PC-9 (cell line): ENCODE data around the gene CPXM2. TPM values are rescaled to one million over a fixed set of nuclear protein-coding genes. Genes with fewer than 3 reads are reported as not detected.

Source experiments
- BruUV-seq: library from RNA; stranded (reverse); fragments of 400-500 nt; replicated peaks from 2 replicates; lab custom pipeline; 2021; lab: Mats Ljungman, UMichigan
- CTCF ChIA-PET: fragments of 300-600 bp; sonication (Branson Sonifier 250); formaldehyde crosslinking; loops from one replicate; lab custom pipeline; 2022; ENCODE audit warnings: antibody characterized with exemption; lab: Charles Lee
- POLR2A ChIA-PET: fragments of 300-600 bp; sonication (Branson Sonifier 250); formaldehyde crosslinking; loops from one replicate; lab custom pipeline; 2022; ENCODE audit warnings: antibody characterized with exemption; ENCODE audit not compliant: unreplicated experiment; lab: Charles Lee
- DNase-seq, 2 experiments: peaks; one replicate each; pipeline versions ENCODE4 v3.0.0 to v3.0.0-alpha.2; 2015 to 2022; ENCODE audit warnings: mixed read lengths in 1 of 2
- H2AFZ ChIP-seq: fragments of 200-600 bp; sonication (generic); 2 replicates; pipeline ENCODE4 v1.8.1; 2017; ENCODE audit warnings: antibody characterized with exemption
- H3F3A ChIP-seq: fragments of 200-600 bp; sonication (generic); 2 replicates; pipeline ENCODE4 v1.8.1; 2017; ENCODE audit warnings: antibody characterized with exemption, mild to moderate bottlenecking, low read depth; ENCODE audit not compliant: insufficient read depth
- H3K27ac ChIP-seq: fragments of 200-600 bp; sonication (generic); 2 replicates; pipeline ENCODE4 v1.6.1; 2016; ENCODE audit warnings: mixed run types
- H3K27me3 ChIP-seq: fragments of 200-600 bp; sonication (generic); 2 replicates; pipeline ENCODE4 v1.6.1; 2016; ENCODE audit warnings: low read depth, mixed run types; ENCODE audit not compliant: insufficient read depth
- H3K36me3 ChIP-seq: fragments of 200-600 bp; sonication (generic); 2 replicates; pipeline ENCODE4 v1.6.1; 2016; ENCODE audit warnings: low read depth, mixed run types
- H3K4me1 ChIP-seq: fragments of 200-600 bp; sonication (generic); replicated peaks from 2 replicates; pipeline ENCODE4 v1.6.1; 2016; ENCODE audit warnings: mixed run types; ENCODE audit not compliant: insufficient read depth
- H3K4me2 ChIP-seq: fragments of 200-600 bp; sonication (generic); 2 replicates; pipeline ENCODE4 v1.6.1; 2017; ENCODE audit warnings: mixed run types
- H3K4me3 ChIP-seq: fragments of 200-600 bp; sonication (generic); 2 replicates; pipeline ENCODE4 v1.6.1; 2016; ENCODE audit warnings: mixed run types
- H3K79me2 ChIP-seq: fragments of 200-600 bp; sonication (generic); 2 replicates; pipeline ENCODE4 v1.6.1; 2017; ENCODE audit warnings: low read depth, mixed run types
- H3K9me2 ChIP-seq: fragments of 200-600 bp; sonication (generic); 2 replicates; pipeline ENCODE4 v1.8.1; 2017; ENCODE audit warnings: mild to moderate bottlenecking; ENCODE audit not compliant: insufficient read depth
- H3K9me3 ChIP-seq: fragments of 200-600 bp; sonication (generic); 2 replicates; pipeline ENCODE4 v1.8.1; 2016; ENCODE audit warnings: low read depth; ENCODE audit not compliant: insufficient read depth
- H4K20me1 ChIP-seq: fragments of 200-600 bp; sonication (generic); 2 replicates; pipeline ENCODE4 v1.8.1; 2017; ENCODE audit not compliant: insufficient read depth
- EZH2 ChIP-seq: fragments of 200-600 bp; sonication (generic); IDR thresholded peaks from 2 replicates; pipeline ENCODE4 v1.8.0; 2017; ENCODE audit warnings: antibody characterized with exemption, low read depth
- intact Hi-C: fragments of 100-400 bp; cut with micrococcal nuclease; formaldehyde crosslinking; loops from one replicate; pipeline ENCODE4 v1.10.0; 2022; ENCODE audit not compliant: unreplicated experiment
- total RNA-seq: library from RNA; stranded (reverse); gene quantifications from 2 replicates; pipeline ENCODE4 v1.2.3, GENCODE V29; 2021
- TF ChIP-seq, protein P1 (sequence below): fragments of 200-600 bp; sonication (generic); conservative IDR thresholded peaks from 2 replicates; pipeline ENCODE4 v1.6.1; 2017; ENCODE audit warnings: mixed run types, antibody characterized with exemption, mild to moderate bottlenecking, moderate library complexity

The CPXM2 gene
- total RNA-seq, 1 experiment from 2014 or later, result not detected

DNA sequence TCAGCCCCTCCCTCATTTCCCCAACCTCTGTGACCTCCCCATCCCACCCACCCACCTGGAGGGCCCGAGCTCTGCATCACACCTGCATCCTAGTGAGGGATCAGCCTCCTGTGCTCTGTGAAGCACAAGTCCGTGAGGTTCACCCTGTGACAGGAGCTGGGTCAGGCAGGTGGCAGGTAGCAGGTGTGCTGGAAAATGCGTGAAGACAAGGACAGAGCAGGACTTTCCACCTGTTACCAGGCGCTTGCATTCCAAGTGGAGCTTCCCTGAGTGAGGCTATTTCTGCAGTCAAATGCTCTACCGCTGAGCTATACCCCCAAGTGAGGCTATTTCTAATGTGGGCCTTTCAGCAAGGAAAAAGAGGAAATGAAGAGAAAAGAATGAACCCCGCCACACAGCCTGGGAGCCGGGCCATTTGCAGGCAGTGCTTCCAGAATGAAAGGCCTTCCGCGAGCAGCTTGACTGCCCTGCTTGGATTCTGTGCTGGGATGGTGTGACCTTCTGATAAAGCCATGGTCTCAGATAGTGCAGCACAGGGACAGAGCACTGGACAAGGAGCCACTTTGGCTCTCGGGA, 13.3 kb upstream of the CPXM2 start:
- Histone ChIP-seq H3K4me1 (no peaks in the 10 kb centered on the region), H3K27ac (no peak overlapping the region), H3K36me3 (no peaks in the 10 kb centered on the region), H3K4me3 (no peak overlapping the region), H3K27me3 (peaks cover 43% of the 10 kb centered on the region), H3K79me2 (no peaks in the 10 kb centered on the region), H2AFZ (no peak overlapping the region), H3K9me3 (no peaks in the 10 kb centered on the region), H3F3A (no peaks in the 10 kb centered on the region), H4K20me1 (no peaks in the 10 kb centered on the region), H3K9me2 (no peaks in the 10 kb centered on the region), H3K4me2 (no peak overlapping the region)
- BruUV-seq, result no TSS peak
- intact Hi-C loops, result no loop called here
- no peak for TF ChIP-seq EZH2
- TF ChIP-seq, protein P1, sequence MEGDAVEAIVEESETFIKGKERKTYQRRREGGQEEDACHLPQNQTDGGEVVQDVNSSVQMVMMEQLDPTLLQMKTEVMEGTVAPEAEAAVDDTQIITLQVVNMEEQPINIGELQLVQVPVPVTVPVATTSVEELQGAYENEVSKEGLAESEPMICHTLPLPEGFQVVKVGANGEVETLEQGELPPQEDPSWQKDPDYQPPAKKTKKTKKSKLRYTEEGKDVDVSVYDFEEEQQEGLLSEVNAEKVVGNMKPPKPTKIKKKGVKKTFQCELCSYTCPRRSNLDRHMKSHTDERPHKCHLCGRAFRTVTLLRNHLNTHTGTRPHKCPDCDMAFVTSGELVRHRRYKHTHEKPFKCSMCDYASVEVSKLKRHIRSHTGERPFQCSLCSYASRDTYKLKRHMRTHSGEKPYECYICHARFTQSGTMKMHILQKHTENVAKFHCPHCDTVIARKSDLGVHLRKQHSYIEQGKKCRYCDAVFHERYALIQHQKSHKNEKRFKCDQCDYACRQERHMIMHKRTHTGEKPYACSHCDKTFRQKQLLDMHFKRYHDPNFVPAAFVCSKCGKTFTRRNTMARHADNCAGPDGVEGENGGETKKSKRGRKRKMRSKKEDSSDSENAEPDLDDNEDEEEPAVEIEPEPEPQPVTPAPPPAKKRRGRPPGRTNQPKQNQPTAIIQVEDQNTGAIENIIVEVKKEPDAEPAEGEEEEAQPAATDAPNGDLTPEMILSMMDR, result no peak
- POLR2A ChIA-PET, result no interaction called here
- DNase-seq, result no peak
- CTCF ChIA-PET, result no interaction called here

DNA sequence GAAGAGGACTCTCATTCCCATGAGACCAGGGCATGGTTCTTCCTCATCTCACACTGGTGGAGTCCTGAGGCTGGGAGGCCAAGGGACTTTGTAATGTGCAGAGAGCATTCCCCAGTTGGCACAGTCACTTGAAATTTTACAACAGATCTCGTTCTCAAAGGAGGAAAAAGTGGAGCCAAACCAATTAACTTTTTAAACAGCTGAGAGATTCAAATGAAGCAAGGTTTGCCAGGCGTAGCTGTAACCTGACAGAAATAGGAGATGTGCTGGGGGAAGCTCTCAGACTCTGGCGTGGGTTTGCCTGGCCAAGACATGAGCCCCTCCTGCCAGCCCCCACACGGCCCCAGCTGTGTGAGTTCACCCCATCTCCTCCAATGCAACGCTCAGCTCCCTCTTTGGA, 12.0 kb upstream of the CPXM2 start:
- H2AFZ ChIP-seq, result no peak overlapping the region
- H3K9me2 ChIP-seq, result no peaks in the 10 kb centered on the region
- H3K36me3 ChIP-seq, result no peaks in the 10 kb centered on the region
- CTCF ChIA-PET, result no interaction called here
- H4K20me1 ChIP-seq, result no peaks in the 10 kb centered on the region
- H3K79me2 ChIP-seq, result no peaks in the 10 kb centered on the region
- BruUV-seq, result no TSS peak
- H3K27me3 ChIP-seq, result peaks cover 40% of the 10 kb centered on the region
- TF ChIP-seq, protein P1, result no peak
- TF ChIP-seq EZH2, result no peak
- POLR2A ChIA-PET, result no interaction called here
- no peaks in the 10 kb centered on the region for H3K9me3 ChIP-seq
- H3F3A ChIP-seq, result no peaks in the 10 kb centered on the region
- no peak for DNase-seq
- no peak overlapping the region for H3K27ac ChIP-seq
- intact Hi-C loops, result no loop called here
- no peak overlapping the region for H3K4me2 ChIP-seq
- no peaks in the 10 kb centered on the region for H3K4me1 ChIP-seq
- H3K4me3 ChIP-seq, result no peak overlapping the region

DNA sequence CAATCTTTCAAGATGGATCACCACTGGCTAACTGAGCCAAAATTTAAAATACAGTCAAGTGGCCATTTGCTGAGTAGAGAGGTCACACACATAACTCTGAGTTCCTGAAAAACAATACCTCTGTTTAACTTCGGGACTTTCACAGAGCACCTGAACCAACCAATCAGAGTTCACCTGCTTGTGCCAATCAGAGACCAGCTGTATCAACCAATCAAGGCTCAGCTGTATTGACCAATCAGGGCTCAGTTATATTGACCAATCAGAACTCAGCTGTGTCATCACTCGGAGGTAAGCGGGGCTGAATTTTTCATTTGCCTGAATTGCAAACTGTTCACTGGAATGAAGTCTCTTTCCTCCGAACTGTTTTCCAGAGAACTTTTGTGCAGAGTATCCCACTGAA, 10.0 kb upstream of the CPXM2 start:
- intact Hi-C loops, result no loop called here
- peaks cover 26% of the 10 kb centered on the region for H3K27me3 ChIP-seq
- no peaks in the 10 kb centered on the region for H3K36me3 ChIP-seq
- H3K4me3 ChIP-seq, result no peak overlapping the region
- DNase-seq, result no peak
- no peaks in the 10 kb centered on the region for H3K79me2 ChIP-seq
- H3K9me3 ChIP-seq, result no peaks in the 10 kb centered on the region
- H4K20me1 ChIP-seq, result no peaks in the 10 kb centered on the region
- no peak for TF ChIP-seq EZH2
- TF ChIP-seq, protein P1, result no peak
- H2AFZ ChIP-seq, result no peak overlapping the region
- no TSS peak for BruUV-seq
- CTCF ChIA-PET, result no interaction called here
- no peak overlapping the region for H3K27ac ChIP-seq
- H3F3A ChIP-seq, result no peaks in the 10 kb centered on the region
- POLR2A ChIA-PET, result no interaction called here
- no peaks in the 10 kb centered on the region for H3K4me1 ChIP-seq
- H3K9me2 ChIP-seq, result no peaks in the 10 kb centered on the region
- H3K4me2 ChIP-seq, result no peak overlapping the region
